ENCODE measurements around the gene EIF4A2. TPM values are rescaled to one million over a fixed set of nuclear protein-coding genes. Genes with fewer than 3 reads are reported as not detected.
A peak's percentile ranks its signal among the peaks of the same experiment; 100 is the strongest.

Gene EIF4A2
- total RNA-seq (100 to 1,000 TPM; 221 to 791 (median 514) TPM), polyA plus RNA-seq (100 to 1,000 TPM; 506 to 547 (median 520) TPM)
- long read RNA-seq, donor 1, transcript EIF4A2-205 (11 exons, 1,889 nt) = minor isoform, 49 of 210 reads
- long read RNA-seq, donor 1, transcript EIF4A2-208 (4 exons, 600 nt) = minor isoform, 7 of 210 reads
- long read RNA-seq, donor 1, transcript EIF4A2-201 (11 exons, 1,919 nt) = major isoform, 107 of 210 reads
- long read RNA-seq, donor 1, partial matches to known transcripts = 5 of 210 reads
- long read RNA-seq, donor 1, other reads (novel, unspliced or antisense) = 30 of 210 reads
- long read RNA-seq, donor 2, transcript EIF4A2-205 (11 exons, 1,889 nt) = minor isoform, 56 of 192 reads
- long read RNA-seq, donor 2, transcript EIF4A2-201 (11 exons, 1,919 nt) = major isoform, 86 of 192 reads
- long read RNA-seq, donor 2, transcript EIF4A2-208 (4 exons, 600 nt) = minor isoform, 7 of 192 reads
- long read RNA-seq, donor 2, partial matches to known transcripts = 24 of 192 reads
- long read RNA-seq, donor 2, other reads (novel, unspliced or antisense) = 6 of 192 reads
- long read RNA-seq, donor 3, transcript EIF4A2-203 (10 exons, 1,751 nt) = minor isoform, 7 of 185 reads
- long read RNA-seq, donor 3, transcript EIF4A2-201 (11 exons, 1,919 nt) = major isoform, 96 of 185 reads
- long read RNA-seq, donor 3, transcript EIF4A2-205 (11 exons, 1,889 nt) = minor isoform, 51 of 185 reads
- long read RNA-seq, donor 3, partial matches to known transcripts = 16 of 185 reads
- long read RNA-seq, donor 3, other reads (novel, unspliced or antisense) = 9 of 185 reads
- long read RNA-seq, donor 4, transcript EIF4A2-205 (11 exons, 1,889 nt) = minor isoform, 84 of 328 reads
- long read RNA-seq, donor 4, transcript EIF4A2-203 (10 exons, 1,751 nt) = minor isoform, 5 of 328 reads
- long read RNA-seq, donor 4, transcript EIF4A2-201 (11 exons, 1,919 nt) = major isoform, 190 of 328 reads
- long read RNA-seq, donor 4, partial matches to known transcripts = 26 of 328 reads
- long read RNA-seq, donor 4, other reads (novel, unspliced or antisense) = 18 of 328 reads
- long read RNA-seq, donor 5, full-length matches to known transcripts = 530 of 636 reads
- long read RNA-seq, donor 5, partial matches to known transcripts = 53 of 636 reads
- long read RNA-seq, donor 5, other reads (novel, unspliced or antisense) = 53 of 636 reads
- long read RNA-seq, donor 6, transcript EIF4A2-203 (10 exons, 1,751 nt) = minor isoform, 14 of 376 reads
- long read RNA-seq, donor 6, transcript EIF4A2-201 (11 exons, 1,919 nt) = major isoform, 224 of 376 reads
- long read RNA-seq, donor 6, transcript EIF4A2-205 (11 exons, 1,889 nt) = minor isoform, 77 of 376 reads
- long read RNA-seq, donor 6, partial matches to known transcripts = 33 of 376 reads
- long read RNA-seq, donor 6, other reads (novel, unspliced or antisense) = 23 of 376 reads
- long read RNA-seq, donor 7, transcript EIF4A2-205 (11 exons, 1,889 nt) = minor isoform, 17 of 76 reads
- long read RNA-seq, donor 7, transcript EIF4A2-201 (11 exons, 1,919 nt) = major isoform, 37 of 76 reads
- long read RNA-seq, donor 7, partial matches to known transcripts = 8 of 76 reads
- long read RNA-seq, donor 7, other reads (novel, unspliced or antisense) = 0 of 76 reads
- long read RNA-seq, donor 8, transcript EIF4A2-203 (10 exons, 1,751 nt) = minor isoform, 8 of 425 reads
- long read RNA-seq, donor 8, transcript EIF4A2-205 (11 exons, 1,889 nt) = minor isoform, 78 of 425 reads
- long read RNA-seq, donor 8, transcript EIF4A2-201 (11 exons, 1,919 nt) = major isoform, 145 of 425 reads
- long read RNA-seq, donor 8, transcript EIF4A2-208 (4 exons, 600 nt) = minor isoform, 10 of 425 reads
- long read RNA-seq, donor 8, partial matches to known transcripts = 154 of 425 reads
- long read RNA-seq, donor 8, other reads (novel, unspliced or antisense) = 10 of 425 reads
- long read RNA-seq, donor 9, full-length matches to known transcripts = 191 of 243 reads
- long read RNA-seq, donor 9, partial matches to known transcripts = 28 of 243 reads
- long read RNA-seq, donor 9, other reads (novel, unspliced or antisense) = 24 of 243 reads
- long read RNA-seq, donor 10, transcript EIF4A2-205 (11 exons, 1,889 nt) = minor isoform, 27 of 132 reads
- long read RNA-seq, donor 10, transcript EIF4A2-203 (10 exons, 1,751 nt) = minor isoform, 5 of 132 reads
- long read RNA-seq, donor 10, transcript EIF4A2-201 (11 exons, 1,919 nt) = major isoform, 62 of 132 reads
- long read RNA-seq, donor 10, partial matches to known transcripts = 17 of 132 reads
- long read RNA-seq, donor 10, other reads (novel, unspliced or antisense) = 14 of 132 reads

GRCh38 chr3:186783058-186783730 lies at the start of gene EIF4A2:
TSS of gene EIF4A2 (plus strand) at chr3:186783577. CDS start at chr3:186783611, 34 bp downstream.
- peaks cover 0 to 41% of the 10 kb centered on the region in 2 donors for H3K36me3 ChIP-seq (replicated peaks in 1 of 2)
- peak within 1 kb of the TSS; percentile 50 to 93 (median 68) for H3K4me3 ChIP-seq
- no peaks in the 10 kb centered on the region for H3K27me3 ChIP-seq
- TF ChIP-seq CTCF (IDR thresholded peaks at IDR 0.05) (peak in 1 of 6 experiments; percentile 12), POLR2A (IDR thresholded peaks at IDR 0.05) (peak; percentile 89 to 95)
- H3K4me1 ChIP-seq (replicated peaks in 1 of 2) = peaks cover 15 to 42% of the 10 kb centered on the region in 2 donors
- peak; percentile 88 to 95 (median 91) for DNase-seq
- H3K27ac ChIP-seq = peak within 1 kb of the TSS; percentile 71 to 99 (median 96)
- intact Hi-C loops (cut with DNase I) = no loop called here
- WGBS, 4 donors = 0% methylated on average over 24 to 60 of the region's 60 CpGs
- no peaks in the 10 kb centered on the region for H3K9me3 ChIP-seq (replicated peaks in 1 of 3)

GRCh38 chr3:186742618-186743380 lies 40.6 kb upstream of the EIF4A2 start:
- H3K4me1 ChIP-seq (replicated peaks in 1 of 2) = no peaks in the 10 kb centered on the region
- TF ChIP-seq CTCF (IDR thresholded peaks at IDR 0.05) = no peak
- no peak for TF ChIP-seq POLR2A (IDR thresholded peaks at IDR 0.05)
- no peak overlapping the region for H3K4me3 ChIP-seq
- 75 to 86% (median 82%) methylated on average over 7 of the region's 7 CpGs for WGBS, 4 donors
- no peak for DNase-seq
- no peaks in the 10 kb centered on the region for H3K9me3 ChIP-seq (replicated peaks in 1 of 3)
- intact Hi-C loops (cut with DNase I) = no loop called here
- H3K27me3 ChIP-seq = no peaks in the 10 kb centered on the region
- H3K27ac ChIP-seq = no peak overlapping the region
- H3K36me3 ChIP-seq (replicated peaks in 1 of 2) = no peaks in the 10 kb centered on the region
